Measurements from ENCODE around the gene INSC.

- TF ChIP-seq POLR2AphosphoS5 (IDR thresholded peaks at IDR 0.05) (no peak), CTCF (IDR thresholded peaks at IDR 0.05 in 8 of 11, conservative IDR thresholded peaks at IDR 0.05 in 3 of 11) (no peak)
Observed at GRCh38 chr11:15217416-15217815, 102.7 kb downstream of the INSC start.

Measured in spleen (tissue), 7 donors.